ENCODE data around the gene PIK3R5.

DNA sequence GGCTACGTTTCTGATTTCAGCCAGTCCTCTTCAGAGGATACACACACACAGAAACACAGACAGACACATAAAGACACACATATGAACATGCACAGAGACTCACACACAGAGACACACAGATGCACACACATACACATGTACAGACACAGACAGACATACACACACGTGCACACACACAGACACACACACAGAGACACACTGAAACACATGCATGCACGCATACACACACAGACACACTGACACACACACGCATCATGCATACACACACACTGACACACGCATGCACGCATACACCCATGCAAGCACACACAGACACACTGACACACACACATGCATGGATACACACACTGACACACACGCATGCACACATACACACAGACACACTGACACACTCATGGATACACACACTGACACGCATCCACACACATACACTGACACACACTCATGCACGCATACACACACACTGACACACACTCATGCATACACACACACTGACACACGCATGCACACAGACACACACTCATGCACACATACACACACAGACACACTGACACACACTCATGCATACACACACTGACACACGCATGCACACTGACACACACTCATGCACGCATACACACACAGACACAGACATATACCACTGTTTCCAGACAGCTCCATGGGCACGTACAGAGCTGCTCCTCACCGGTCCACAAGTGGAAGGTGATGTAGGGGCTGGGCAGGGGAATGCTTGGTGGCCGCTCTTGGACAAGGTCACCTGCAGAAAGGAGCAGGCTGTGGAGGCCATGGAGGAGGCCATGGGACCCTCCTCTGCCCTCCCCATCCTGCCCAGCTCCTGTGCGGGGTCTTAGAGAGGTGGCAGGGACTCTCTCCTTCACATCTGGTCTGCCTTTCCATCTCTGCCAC, 136.2 kb downstream of the PIK3R5 start:
- TF ChIP-seq, protein P1, sequence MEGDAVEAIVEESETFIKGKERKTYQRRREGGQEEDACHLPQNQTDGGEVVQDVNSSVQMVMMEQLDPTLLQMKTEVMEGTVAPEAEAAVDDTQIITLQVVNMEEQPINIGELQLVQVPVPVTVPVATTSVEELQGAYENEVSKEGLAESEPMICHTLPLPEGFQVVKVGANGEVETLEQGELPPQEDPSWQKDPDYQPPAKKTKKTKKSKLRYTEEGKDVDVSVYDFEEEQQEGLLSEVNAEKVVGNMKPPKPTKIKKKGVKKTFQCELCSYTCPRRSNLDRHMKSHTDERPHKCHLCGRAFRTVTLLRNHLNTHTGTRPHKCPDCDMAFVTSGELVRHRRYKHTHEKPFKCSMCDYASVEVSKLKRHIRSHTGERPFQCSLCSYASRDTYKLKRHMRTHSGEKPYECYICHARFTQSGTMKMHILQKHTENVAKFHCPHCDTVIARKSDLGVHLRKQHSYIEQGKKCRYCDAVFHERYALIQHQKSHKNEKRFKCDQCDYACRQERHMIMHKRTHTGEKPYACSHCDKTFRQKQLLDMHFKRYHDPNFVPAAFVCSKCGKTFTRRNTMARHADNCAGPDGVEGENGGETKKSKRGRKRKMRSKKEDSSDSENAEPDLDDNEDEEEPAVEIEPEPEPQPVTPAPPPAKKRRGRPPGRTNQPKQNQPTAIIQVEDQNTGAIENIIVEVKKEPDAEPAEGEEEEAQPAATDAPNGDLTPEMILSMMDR (IDR thresholded peaks at IDR 0.05), result no peak
- no peak for TF ChIP-seq FOXJ3 (CRISPR knock-in tag; IDR thresholded peaks at IDR 0.05; ENCODE audit: borderline replicate concordance)
- TF ChIP-seq SMAD4 (CRISPR knock-in tag; IDR thresholded peaks at IDR 0.05), result no peak
- TF ChIP-seq ZBTB21 (CRISPR knock-in tag; IDR thresholded peaks at IDR 0.05; ENCODE audit: borderline replicate concordance), result no peak
- TF ChIP-seq ELF4 (CRISPR knock-in tag; IDR thresholded peaks at IDR 0.05; ENCODE audit: low read depth), result no peak
- no peak for TF ChIP-seq ZNF232 (CRISPR knock-in tag; IDR thresholded peaks at IDR 0.05)
- TF ChIP-seq CREB1 (CRISPR knock-in tag; IDR thresholded peaks at IDR 0.05), result no peak
- TF ChIP-seq RELA (CRISPR knock-in tag; IDR thresholded peaks at IDR 0.05; ENCODE audit: borderline replicate concordance), result no peak
- TF ChIP-seq, protein P2, sequence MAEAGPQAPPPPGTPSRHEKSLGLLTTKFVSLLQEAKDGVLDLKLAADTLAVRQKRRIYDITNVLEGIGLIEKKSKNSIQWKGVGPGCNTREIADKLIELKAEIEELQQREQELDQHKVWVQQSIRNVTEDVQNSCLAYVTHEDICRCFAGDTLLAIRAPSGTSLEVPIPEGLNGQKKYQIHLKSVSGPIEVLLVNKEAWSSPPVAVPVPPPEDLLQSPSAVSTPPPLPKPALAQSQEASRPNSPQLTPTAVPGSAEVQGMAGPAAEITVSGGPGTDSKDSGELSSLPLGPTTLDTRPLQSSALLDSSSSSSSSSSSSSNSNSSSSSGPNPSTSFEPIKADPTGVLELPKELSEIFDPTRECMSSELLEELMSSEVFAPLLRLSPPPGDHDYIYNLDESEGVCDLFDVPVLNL (CRISPR knock-in tag; IDR thresholded peaks at IDR 0.05; ENCODE audit: borderline replicate concordance, low read depth), result no peak
- no peak for TF ChIP-seq ZNF121 (CRISPR knock-in tag; IDR thresholded peaks at IDR 0.05)
- no peak for TF ChIP-seq ZNF416 (CRISPR knock-in tag; IDR thresholded peaks at IDR 0.05)
- no peak for TF ChIP-seq TEAD4 (CRISPR knock-in tag; IDR thresholded peaks at IDR 0.05)

Data from WTC11 (cell line).